ENCODE data around the gene NIN. TPM values are rescaled to one million over a fixed set of nuclear protein-coding genes. Genes with fewer than 3 reads are reported as not detected.
"Not testable (repeated sequence)": the region's sequence is repeated elsewhere in the genome, so short reads cannot be mapped to it uniquely, and the experiment has no call there.

Gene NIN
- total RNA-seq, 1 experiment from 2014 or later: 8.5 TPM

DNA sequence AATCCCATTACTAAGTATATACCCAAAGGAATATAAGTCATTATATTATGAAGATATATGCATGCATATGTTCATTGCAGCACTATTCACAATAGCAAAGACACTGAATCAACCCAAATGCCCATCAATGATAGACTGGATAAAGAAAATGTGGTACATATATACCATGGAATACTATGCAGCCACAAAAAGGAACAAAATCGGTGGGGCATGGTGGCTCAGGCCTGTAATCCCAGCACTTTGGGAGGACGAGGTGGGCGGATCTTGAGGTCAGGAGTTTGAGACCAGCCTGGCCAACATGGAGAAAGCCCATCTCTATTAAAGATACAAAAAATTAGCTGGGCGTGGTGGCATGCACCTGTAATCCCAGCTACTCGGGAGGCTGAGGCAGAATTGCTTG is 15.4 kb downstream of the NIN start:
- not testable (repeated sequence) for H3K27me3 ChIP-seq (ENCODE audit: control insufficient read depth, insufficient read depth, low read length); DNase-seq; H3K36me3 ChIP-seq (replicated peaks; ENCODE audit: control insufficient read depth, insufficient read depth, low read length); H3K4me3 ChIP-seq (ENCODE audit: insufficient read depth, low read depth, low read length)

DNA sequence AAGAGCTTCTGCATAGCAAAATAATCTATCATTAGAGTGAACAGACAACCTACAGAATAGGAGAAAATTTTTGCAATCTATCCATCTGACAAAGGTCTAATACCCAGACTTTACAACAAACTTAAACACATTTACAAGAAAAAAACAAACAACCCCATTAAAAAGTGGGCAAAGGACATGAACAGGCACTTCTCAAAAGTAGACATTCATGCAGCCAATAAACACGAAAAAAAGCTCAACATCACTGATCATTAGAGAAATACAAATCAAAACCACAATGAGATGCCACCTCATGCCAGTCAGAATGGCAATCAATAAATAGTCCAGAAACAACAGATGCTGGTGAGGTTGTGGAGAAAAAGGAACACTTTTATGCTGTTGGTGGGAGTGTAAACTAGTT is 15.9 kb downstream of the NIN start:
- not testable (repeated sequence) for H3K27me3 ChIP-seq (ENCODE audit: control insufficient read depth, insufficient read depth, low read length); H3K4me3 ChIP-seq (ENCODE audit: insufficient read depth, low read depth, low read length); DNase-seq; H3K36me3 ChIP-seq (replicated peaks; ENCODE audit: control insufficient read depth, insufficient read depth, low read length)

- no peaks in the 10 kb centered on the region for H3K36me3 ChIP-seq (replicated peaks; ENCODE audit: control insufficient read depth, insufficient read depth, low read length)
- no peaks in the 10 kb centered on the region for H3K27me3 ChIP-seq (ENCODE audit: control insufficient read depth, insufficient read depth, low read length)
- no peak for DNase-seq
- H3K4me3 ChIP-seq (ENCODE audit: insufficient read depth, low read depth, low read length): no peak overlapping the region
Observed at GRCh38 chr14:50814161-50814560, 16.8 kb downstream of the NIN start.

DNA sequence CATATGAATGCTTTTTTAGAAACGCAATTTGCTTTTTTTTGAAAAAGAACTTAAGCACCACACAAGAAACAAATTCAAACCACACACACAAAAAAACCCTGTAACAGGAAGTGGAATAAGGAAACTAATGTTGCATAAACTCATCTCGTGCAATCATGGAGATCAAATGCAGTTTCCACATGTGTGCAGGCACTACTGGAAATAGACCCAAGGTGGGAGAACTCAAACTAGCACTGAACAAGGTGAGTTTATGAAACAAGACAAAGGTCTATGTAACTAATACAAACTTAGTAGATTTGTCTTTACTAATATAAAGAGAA is 17.5 kb downstream of the NIN start:
- H3K27me3 ChIP-seq (ENCODE audit: control insufficient read depth, insufficient read depth, low read length): no peaks in the 10 kb centered on the region
- no peak overlapping the region for H3K4me3 ChIP-seq (ENCODE audit: insufficient read depth, low read depth, low read length)
- no peaks in the 10 kb centered on the region for H3K36me3 ChIP-seq (replicated peaks; ENCODE audit: control insufficient read depth, insufficient read depth, low read length)
- no peak for DNase-seq

DNA sequence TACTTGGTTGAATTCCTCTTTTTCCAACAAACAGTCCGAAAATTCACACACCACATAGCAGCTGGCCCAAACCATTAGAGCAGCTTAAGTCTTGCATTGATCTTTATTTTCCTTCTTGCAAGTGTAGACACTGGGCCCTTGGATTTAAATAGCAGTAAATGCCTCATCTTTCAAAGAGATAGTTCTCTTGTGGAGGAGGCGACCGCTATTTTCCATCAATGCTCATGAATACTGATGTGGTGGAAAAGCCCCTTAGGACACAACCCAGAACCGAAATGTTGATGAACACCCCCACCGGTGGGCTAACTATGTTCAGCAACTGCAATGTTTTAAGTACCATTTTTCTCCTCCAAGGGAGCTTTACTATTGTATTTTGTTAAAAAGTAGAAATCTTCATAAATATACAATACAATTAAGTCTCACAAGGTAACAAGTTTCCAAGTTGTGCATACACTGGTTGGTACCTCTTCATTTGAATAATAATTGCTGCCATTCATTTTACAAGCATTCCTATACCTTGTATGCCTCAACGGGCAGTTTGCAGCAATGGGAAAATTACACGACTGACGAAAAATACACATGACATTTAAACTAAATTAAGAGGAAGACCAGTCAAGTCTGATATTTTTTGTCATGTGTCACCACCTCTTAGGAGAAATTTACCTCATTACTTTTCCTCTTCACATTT is 18.0 kb downstream of the NIN start:
- Histone ChIP-seq H3K27me3 (ENCODE audit: control insufficient read depth, insufficient read depth, low read length) (no peaks in the 10 kb centered on the region), H3K4me3 (ENCODE audit: insufficient read depth, low read depth, low read length) (no peak overlapping the region)
- peak; percentile 24 for DNase-seq

GRCh38 chr14:50812180-50812579 is 18.8 kb downstream of the NIN start:
- no peak for DNase-seq
- Histone ChIP-seq H3K36me3 (replicated peaks; ENCODE audit: control insufficient read depth, insufficient read depth, low read length) (no peaks in the 10 kb centered on the region), H3K4me3 (ENCODE audit: insufficient read depth, low read depth, low read length) (no peak overlapping the region), H3K27me3 (ENCODE audit: control insufficient read depth, insufficient read depth, low read length) (no peaks in the 10 kb centered on the region)

More for the DNA sequence above, 18.0 kb downstream of the NIN start:
- H3K36me3 ChIP-seq (replicated peaks; ENCODE audit: control insufficient read depth, insufficient read depth, low read length): no peaks in the 10 kb centered on the region

- no peaks in the 10 kb centered on the region for H3K27me3 ChIP-seq (ENCODE audit: control insufficient read depth, insufficient read depth, low read length)
- no peaks in the 10 kb centered on the region for H3K36me3 ChIP-seq (replicated peaks; ENCODE audit: control insufficient read depth, insufficient read depth, low read length)
- DNase-seq: peak; percentile 60
Observed at GRCh38 chr14:50808053-50808452, 22.9 kb downstream of the NIN start.

GRCh38 chr14:50806241-50806933 is 24.6 kb downstream of the NIN start:
- no peak overlapping the region for H3K4me3 ChIP-seq (ENCODE audit: insufficient read depth, low read depth, low read length)
- H3K27me3 ChIP-seq (ENCODE audit: control insufficient read depth, insufficient read depth, low read length): no peaks in the 10 kb centered on the region
- no peak for DNase-seq
- no peaks in the 10 kb centered on the region for H3K36me3 ChIP-seq (replicated peaks; ENCODE audit: control insufficient read depth, insufficient read depth, low read length)

More at GRCh38 chr14:50808053-50808452, 22.9 kb downstream of the NIN start:
- no peak overlapping the region for H3K4me3 ChIP-seq (ENCODE audit: insufficient read depth, low read depth, low read length)

GRCh38 chr14:50805396-50805795 is 25.6 kb downstream of the NIN start:
- no peak for DNase-seq
- Histone ChIP-seq H3K27me3 (ENCODE audit: control insufficient read depth, insufficient read depth, low read length) (no peaks in the 10 kb centered on the region), H3K36me3 (replicated peaks; ENCODE audit: control insufficient read depth, insufficient read depth, low read length) (no peaks in the 10 kb centered on the region), H3K4me3 (ENCODE audit: insufficient read depth, low read depth, low read length) (no peak overlapping the region)

DNA sequence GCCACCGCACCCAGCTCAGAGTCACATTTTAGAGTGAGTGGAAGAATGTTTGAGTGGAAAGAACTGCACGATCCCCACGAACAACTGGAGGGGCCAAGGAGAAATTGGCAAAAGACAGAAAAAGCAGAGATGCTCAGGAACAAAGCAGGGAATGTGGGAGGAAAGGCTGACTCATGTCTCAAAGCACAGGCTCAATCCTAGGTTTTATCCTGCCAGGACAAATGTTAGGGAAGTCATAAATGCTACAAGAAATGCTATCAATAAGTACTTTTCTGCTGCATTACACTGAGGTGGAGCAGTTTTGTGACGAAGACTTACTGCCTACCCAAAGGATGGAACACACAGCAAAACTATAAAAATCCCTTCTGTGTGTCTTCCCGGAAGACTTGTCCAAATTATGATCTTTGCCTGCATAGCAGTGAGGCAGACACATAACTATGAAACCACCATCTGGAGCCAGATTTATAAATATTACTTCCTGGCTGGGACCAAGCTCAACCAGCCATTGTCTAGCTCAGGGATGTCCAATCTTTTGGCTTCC is 26.7 kb downstream of the NIN start:
- H3K36me3 ChIP-seq (replicated peaks; ENCODE audit: control insufficient read depth, insufficient read depth, low read length): no peaks in the 10 kb centered on the region
- H3K4me3 ChIP-seq (ENCODE audit: insufficient read depth, low read depth, low read length): no peak overlapping the region
- DNase-seq: no peak
- no peaks in the 10 kb centered on the region for H3K27me3 ChIP-seq (ENCODE audit: control insufficient read depth, insufficient read depth, low read length)

GRCh38 chr14:50801706-50802105 is 29.3 kb downstream of the NIN start:
- no peak for DNase-seq
- Histone ChIP-seq H3K4me3 (ENCODE audit: insufficient read depth, low read depth, low read length) (no peak overlapping the region), H3K36me3 (replicated peaks; ENCODE audit: control insufficient read depth, insufficient read depth, low read length) (no peaks in the 10 kb centered on the region), H3K27me3 (ENCODE audit: control insufficient read depth, insufficient read depth, low read length) (no peaks in the 10 kb centered on the region)

- Histone ChIP-seq H3K4me3 (ENCODE audit: insufficient read depth, low read depth, low read length) (no peak overlapping the region), H3K36me3 (replicated peaks; ENCODE audit: control insufficient read depth, insufficient read depth, low read length) (no peaks in the 10 kb centered on the region), H3K27me3 (ENCODE audit: control insufficient read depth, insufficient read depth, low read length) (no peaks in the 10 kb centered on the region)
- no peak for DNase-seq
Observed at GRCh38 chr14:50800032-50800431, 30.9 kb downstream of the NIN start.

DNA sequence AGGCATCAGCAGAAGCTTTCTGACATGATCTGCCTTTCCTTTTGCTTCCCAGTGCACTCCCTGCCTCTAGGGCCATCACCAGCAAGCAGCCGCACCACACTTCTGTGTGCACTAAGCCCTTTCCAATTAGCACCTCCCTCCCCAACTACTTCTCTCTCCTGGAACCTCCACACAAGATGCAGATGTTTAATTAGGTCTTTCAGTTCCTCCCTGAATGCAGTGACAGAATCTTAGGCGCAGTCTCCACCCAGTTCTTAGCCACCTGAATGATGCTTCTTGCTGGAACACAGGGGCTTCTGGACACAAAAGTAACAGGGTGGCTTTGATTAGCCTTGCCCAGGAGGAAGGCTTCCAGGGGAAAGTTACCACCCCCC is 32.9 kb downstream of the NIN start:
- Histone ChIP-seq H3K4me3 (ENCODE audit: insufficient read depth, low read depth, low read length) (no peak overlapping the region), H3K36me3 (replicated peaks; ENCODE audit: control insufficient read depth, insufficient read depth, low read length) (no peaks in the 10 kb centered on the region), H3K27me3 (ENCODE audit: control insufficient read depth, insufficient read depth, low read length) (no peaks in the 10 kb centered on the region)
- no peak for DNase-seq

DNA sequence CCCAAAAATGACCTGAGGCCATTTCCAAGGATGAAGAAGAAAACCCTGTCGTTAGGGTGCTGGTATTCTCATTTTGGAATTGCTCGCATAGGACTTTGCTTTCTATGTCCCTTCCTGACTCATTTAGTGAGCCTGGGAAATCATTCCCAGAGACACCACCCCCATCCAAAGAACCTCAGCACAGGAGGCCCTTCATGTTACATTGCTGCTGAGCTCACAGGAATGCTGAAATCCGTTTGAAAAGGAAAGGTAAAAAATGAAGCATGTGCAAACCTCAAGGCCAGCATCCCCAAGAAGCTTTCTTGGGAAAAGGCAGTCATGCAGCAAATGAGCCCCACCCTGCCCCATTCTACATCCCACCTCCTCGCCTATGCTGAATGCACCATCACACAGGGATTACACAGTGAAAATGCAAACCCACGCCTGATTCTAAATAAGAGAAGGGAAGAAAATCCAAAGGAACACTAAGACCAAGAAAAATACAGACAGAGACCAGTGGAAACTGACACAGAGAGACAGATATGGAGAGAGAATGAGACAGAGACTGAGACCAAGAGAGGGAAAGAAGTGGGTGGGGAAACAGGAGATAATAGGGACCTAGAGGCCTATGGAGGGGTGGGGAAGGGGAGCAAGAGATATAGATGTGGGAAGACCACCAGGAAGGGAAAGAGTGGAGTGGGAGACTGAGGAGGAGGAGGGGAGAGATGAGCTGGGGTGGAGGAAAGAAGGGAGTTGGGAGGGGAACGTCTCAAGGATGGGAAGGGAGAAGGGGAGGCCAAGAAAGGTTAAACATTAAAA is 33.5 kb downstream of the NIN start:
- H3K27me3 ChIP-seq (ENCODE audit: control insufficient read depth, insufficient read depth, low read length): no peaks in the 10 kb centered on the region
- H3K36me3 ChIP-seq (replicated peaks; ENCODE audit: control insufficient read depth, insufficient read depth, low read length): no peaks in the 10 kb centered on the region
- no peak for DNase-seq
- no peak overlapping the region for H3K4me3 ChIP-seq (ENCODE audit: insufficient read depth, low read depth, low read length)

DNA sequence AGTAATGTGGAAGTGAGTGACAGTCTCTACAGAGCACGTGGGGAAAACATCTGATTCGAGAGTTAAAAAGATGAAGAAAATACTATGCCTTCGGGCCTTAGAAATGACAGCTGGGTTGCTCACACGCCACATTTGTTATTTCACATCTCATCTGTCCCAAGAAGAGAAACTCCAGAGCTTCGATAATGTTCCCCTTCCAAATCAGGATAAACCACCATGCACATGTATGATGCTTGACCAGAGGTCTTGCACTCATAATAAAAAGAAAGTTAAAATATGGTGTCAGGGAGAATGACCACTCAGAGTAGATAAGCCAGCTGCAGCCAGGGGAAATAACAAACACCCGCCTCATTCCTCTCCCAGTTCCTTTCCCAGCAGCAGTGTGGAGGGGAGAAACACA is 34.6 kb downstream of the NIN start:
- Histone ChIP-seq H3K27me3 (ENCODE audit: control insufficient read depth, insufficient read depth, low read length) (no peaks in the 10 kb centered on the region), H3K4me3 (ENCODE audit: insufficient read depth, low read depth, low read length) (no peak overlapping the region), H3K36me3 (replicated peaks; ENCODE audit: control insufficient read depth, insufficient read depth, low read length) (no peaks in the 10 kb centered on the region)
- DNase-seq: no peak

Data from H7 (cell line).